GM12878 (cell line): ENCODE results near the gene SCAMP4. TPM values are rescaled to one million over a fixed set of nuclear protein-coding genes. Genes with fewer than 3 reads are reported as not detected.

ENCODE experiments used
- CHD4 ChIP-seq: fragments of 200-600 bp; sonication (generic); IDR thresholded peaks from 2 replicates; pipeline ENCODE4 v1.6.1; 2016; ENCODE audit warnings: mild to moderate bottlenecking
- CTCF ChIP-seq, 3 experiments: IDR thresholded peaks in 2 of 3; conservative IDR thresholded peaks in 1 of 3; 2 replicates each; pipeline ENCODE4 v1.5.1; 2011; ENCODE audit warnings: low read depth in 3 of 3, low read length in 3 of 3, mild to moderate bottlenecking in 3 of 3, control low read depth in 2 of 3, moderate library complexity in 2 of 3, inconsistent platforms in 1 of 3, mixed read lengths in 1 of 3; ENCODE audit not compliant: control insufficient read depth in 2 of 3, insufficient read depth in 1 of 3; ENCODE audit errors: extremely low read depth in 1 of 3
- EED ChIP-seq: sonication (generic); IDR thresholded peaks from 2 replicates; pipeline ENCODE4 v1.6.1; 2016; ENCODE audit warnings: antibody characterized with exemption, low read depth
- ESRRA ChIP-seq: IDR thresholded peaks from 2 replicates; pipeline ENCODE4 v1.6.1; 2012; ENCODE audit warnings: mild to moderate bottlenecking, low read length, improper control_type of control experiment
- IKZF1 ChIP-seq: fragments of 450-650 bp; conservative IDR thresholded peaks from 2 replicates; pipeline ENCODE4 v1.6.1; 2017; ENCODE audit warnings: antibody characterized with exemption, mild to moderate bottlenecking
- KAT2A ChIP-seq: conservative IDR thresholded peaks from 2 replicates; pipeline ENCODE4 v1.6.1; 2011; ENCODE audit warnings: low read depth, low read length; ENCODE audit not compliant: control insufficient read depth
- MAX ChIP-seq: IDR thresholded peaks from 2 replicates; pipeline ENCODE4 v1.6.1; 2012; ENCODE audit warnings: low read depth, low read length, improper control_type of control experiment
- PAX5 ChIP-seq: IDR thresholded peaks from 2 replicates; pipeline ENCODE4 v1.6.1; 2011; ENCODE audit warnings: low read depth, low read length, borderline replicate concordance
- PBX3 ChIP-seq: IDR thresholded peaks from 2 replicates; pipeline ENCODE4 v1.6.1; 2011; ENCODE audit warnings: mild to moderate bottlenecking, low read depth, low read length, moderate library complexity; ENCODE audit not compliant: insufficient replicate concordance
- PKNOX1 ChIP-seq: fragments of 450-650 bp; IDR thresholded peaks from 2 replicates; pipeline ENCODE4 v1.6.1; 2016; ENCODE audit warnings: mild to moderate bottlenecking
- RUNX3 ChIP-seq: IDR thresholded peaks from 2 replicates; pipeline ENCODE4 v1.6.1; 2012; ENCODE audit warnings: low read length, inconsistent platforms
- SKIL ChIP-seq: fragments of 450-650 bp; IDR thresholded peaks from 2 replicates; pipeline ENCODE4 v1.6.1; 2017; ENCODE audit warnings: mild to moderate bottlenecking, low read depth, inconsistent platforms; ENCODE audit not compliant: poor library complexity, severe bottlenecking
- SMAD1 ChIP-seq: fragments of 450-650 bp; IDR thresholded peaks from 2 replicates; pipeline ENCODE4 v1.6.1; 2018; ENCODE audit warnings: mild to moderate bottlenecking, low read depth; ENCODE audit not compliant: partially characterized antibody
- SMARCA5 ChIP-seq: fragments of 450-650 bp; IDR thresholded peaks from 2 replicates; pipeline ENCODE4 v1.6.1; 2017; ENCODE audit warnings: mild to moderate bottlenecking
- SPI1 ChIP-seq: IDR thresholded peaks from 2 replicates; pipeline ENCODE4 v1.6.1; 2011; ENCODE audit warnings: low read depth, mild to moderate bottlenecking, low read length, moderate library complexity, borderline replicate concordance; ENCODE audit not compliant: insufficient read depth
- YBX1 ChIP-seq: fragments of 450-650 bp; IDR thresholded peaks from 2 replicates; pipeline ENCODE4 v1.6.1; 2016; ENCODE audit warnings: antibody characterized with exemption
- ZBTB11 ChIP-seq: fragments of 450-650 bp; formaldehyde crosslinking; IDR thresholded peaks from 2 replicates; pipeline ENCODE4 v1.5.0; 2022; ENCODE audit warnings: mild to moderate bottlenecking, missing genetic modification characterization
- ZNF217 ChIP-seq: fragments of 450-650 bp; IDR thresholded peaks from 2 replicates; pipeline ENCODE4 v1.6.1; 2017; ENCODE audit warnings: antibody characterized with exemption, mild to moderate bottlenecking
- polyA plus RNA-seq, 11 experiments: library from polyadenylated mRNA; depleted of rRNA in 4 of 11; unstranded in 6 of 11; stranded (reverse) in 5 of 11; fragments of >200 nt; fragmentation: Nextera tagmentation in 4 of 11; fragmentation: Illumina TruSeq in 1 of 11; extraction: Ambion mirVana in 4 of 11; extraction: Trizol in 1 of 11; gene quantifications; 1 replicate in 1 of 11; 2 replicates in 10 of 11; pipeline versions ENCODE4 v1.2.1 to v1.2.3, GENCODE V29; 2011 to 2016; ENCODE audit warnings: inconsistent platforms in 2 of 11, missing spikeins in 2 of 11, low read depth in 1 of 11
- total RNA-seq, 4 experiments: library from RNA; depleted of rRNA in 3 of 4; stranded (reverse); fragments of >200 nt in 3 of 4; fragmentation: Illumina TruSeq in 1 of 4; extraction: Trizol in 1 of 4; gene quantifications; 2 replicates each; pipeline versions ENCODE4 v1.2.1 to v1.2.3, GENCODE V29; 2013 to 2021

The SCAMP4 gene
- total and polyA plus RNA-seq, 10 of the 15 experiments (the other 5 are each of a cell fraction or from before 2014, with no cell fraction given): 0.63 to 34.7 (median 12.8) TPM

GRCh38 chr19:1875646-1876495 is 29.3 kb upstream of the SCAMP4 start (continued):
- TF ChIP-seq PKNOX1 (peak; percentile 63), CHD4 (no peak), SKIL (no peak), PAX5 (peak; percentile 40; the same call in 1 of the 2 replicates), SPI1 (peak; percentile 74), KAT2A (no peak), ZNF217 (no peak), EED (no peak), CTCF (IDR thresholded peaks at IDR 0.05 in 2 of 3, conservative IDR thresholded peaks at IDR 0.05 in 1 of 3; ENCODE audit: control insufficient read depth in 2 of 3, extremely low read depth in 1 of 3, insufficient read depth in 1 of 3, low read depth in 3 of 3, low read length in 3 of 3) (no peak), ZBTB11 (CRISPR knock-in tag) (no peak), RUNX3 (peak; percentile 69), SMAD1 (no peak), IKZF1 (peak; percentile 87), YBX1 (no peak), MAX (peak; percentile 98), PBX3 (peak; percentile 23), ESRRA (no peak), SMARCA5 (peak; percentile 41; the same call in 1 of the 2 replicates)
